Lower leg skin (tissue), 4 donors: Measurements from ENCODE around the gene OR51G1. TPM values are rescaled to one million over a fixed set of nuclear protein-coding genes. Genes with fewer than 3 reads are reported as not detected.
"Not testable (repeated sequence)": the region's sequence is repeated elsewhere in the genome, so short reads cannot be mapped to it uniquely, and the experiment has no call there.

ENCODE experiments used
- DNase-seq, 2 donors: peaks; one replicate each; pipeline ENCODE4 v3.0.0-alpha.2; 2019; ENCODE audit warnings: low spot score in 2 of 2
- H3K4me3 ChIP-seq: fragments of 200-600 bp; sonication (generic); 2 replicates; pipeline ENCODE4 v1.5.1; 2017; ENCODE audit warnings: mild to moderate bottlenecking, low read depth; ENCODE audit not compliant: poor library complexity, severe bottlenecking
- POLR2A ChIP-seq, 2 donors: fragments of 450-650 bp; IDR thresholded peaks; one replicate each; pipeline ENCODE4 v1.6.1; 2016 to 2017; ENCODE audit warnings: antibody characterized with exemption in 2 of 2, mild to moderate bottlenecking in 1 of 2, moderate library complexity in 1 of 2
- WGBS, 2 donors: methylation state at CpG; one replicate each; pipeline ENCODE4 v1.1.5; 2018; 5-methylcytosine and 5-hydroxymethylcytosine counted together
- intact Hi-C: fragments of 100-400 bp; cut with DNase I; formaldehyde crosslinking; loops from one replicate; pipeline ENCODE4 v1.15.0; 2023; ENCODE audit warnings: low total_unique reads
- total RNA-seq, 4 donors: library from RNA; depleted of rRNA; stranded (reverse); fragments of >200 nt; gene quantifications; one replicate each; pipeline ENCODE4 v1.1.0, GENCODE V29; 2016
- TF ChIP-seq, protein P1 (sequence below), 3 donors: fragments of 450-650 bp; IDR thresholded peaks; one replicate each; pipeline ENCODE4 v1.5.1; 2016; ENCODE audit warnings: antibody characterized with exemption in 3 of 3, mild to moderate bottlenecking in 3 of 3, moderate library complexity in 2 of 3

Gene OR51G1, protein sequence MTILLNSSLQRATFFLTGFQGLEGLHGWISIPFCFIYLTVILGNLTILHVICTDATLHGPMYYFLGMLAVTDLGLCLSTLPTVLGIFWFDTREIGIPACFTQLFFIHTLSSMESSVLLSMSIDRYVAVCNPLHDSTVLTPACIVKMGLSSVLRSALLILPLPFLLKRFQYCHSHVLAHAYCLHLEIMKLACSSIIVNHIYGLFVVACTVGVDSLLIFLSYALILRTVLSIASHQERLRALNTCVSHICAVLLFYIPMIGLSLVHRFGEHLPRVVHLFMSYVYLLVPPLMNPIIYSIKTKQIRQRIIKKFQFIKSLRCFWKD
- not detected for total RNA-seq

DNA sequence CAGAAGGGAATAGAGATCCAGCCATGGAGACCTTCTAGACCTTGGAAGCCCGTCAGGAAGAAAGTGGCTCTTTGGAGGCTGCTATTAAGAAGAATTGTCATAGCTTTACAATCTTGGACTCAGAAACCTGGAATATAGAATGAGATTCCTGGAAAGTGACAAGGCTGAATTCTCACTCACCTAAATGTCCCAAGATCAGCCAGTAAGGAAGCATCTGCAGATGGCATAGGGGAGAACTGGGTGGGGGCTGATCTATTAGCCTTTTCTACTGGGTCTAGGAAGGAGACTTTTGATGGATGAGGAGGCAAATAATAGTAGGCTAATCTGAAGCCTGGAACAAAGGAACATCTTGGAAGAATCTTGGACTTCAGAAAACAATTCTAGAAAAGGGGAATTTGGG, at the start of gene OR51G1:
Gene OR51G1, minus strand, starts transcription at position 101 of the 400 bp plus-strand sequence. Its CDS starts 0 bp downstream, at position 101.
- no peak within 1 kb of the TSS for H3K4me3 ChIP-seq
- DNase-seq: no peak
- intact Hi-C loops: no loop called here
- 81 to 89% methylated on average over 1 of the region's 1 CpG for whole genome bisulfite sequencing, 2 donors
- TF ChIP-seq, protein P1, sequence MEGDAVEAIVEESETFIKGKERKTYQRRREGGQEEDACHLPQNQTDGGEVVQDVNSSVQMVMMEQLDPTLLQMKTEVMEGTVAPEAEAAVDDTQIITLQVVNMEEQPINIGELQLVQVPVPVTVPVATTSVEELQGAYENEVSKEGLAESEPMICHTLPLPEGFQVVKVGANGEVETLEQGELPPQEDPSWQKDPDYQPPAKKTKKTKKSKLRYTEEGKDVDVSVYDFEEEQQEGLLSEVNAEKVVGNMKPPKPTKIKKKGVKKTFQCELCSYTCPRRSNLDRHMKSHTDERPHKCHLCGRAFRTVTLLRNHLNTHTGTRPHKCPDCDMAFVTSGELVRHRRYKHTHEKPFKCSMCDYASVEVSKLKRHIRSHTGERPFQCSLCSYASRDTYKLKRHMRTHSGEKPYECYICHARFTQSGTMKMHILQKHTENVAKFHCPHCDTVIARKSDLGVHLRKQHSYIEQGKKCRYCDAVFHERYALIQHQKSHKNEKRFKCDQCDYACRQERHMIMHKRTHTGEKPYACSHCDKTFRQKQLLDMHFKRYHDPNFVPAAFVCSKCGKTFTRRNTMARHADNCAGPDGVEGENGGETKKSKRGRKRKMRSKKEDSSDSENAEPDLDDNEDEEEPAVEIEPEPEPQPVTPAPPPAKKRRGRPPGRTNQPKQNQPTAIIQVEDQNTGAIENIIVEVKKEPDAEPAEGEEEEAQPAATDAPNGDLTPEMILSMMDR (IDR thresholded peaks at IDR 0.05): no peak
- no peak for TF ChIP-seq POLR2A (IDR thresholded peaks at IDR 0.05)

DNA sequence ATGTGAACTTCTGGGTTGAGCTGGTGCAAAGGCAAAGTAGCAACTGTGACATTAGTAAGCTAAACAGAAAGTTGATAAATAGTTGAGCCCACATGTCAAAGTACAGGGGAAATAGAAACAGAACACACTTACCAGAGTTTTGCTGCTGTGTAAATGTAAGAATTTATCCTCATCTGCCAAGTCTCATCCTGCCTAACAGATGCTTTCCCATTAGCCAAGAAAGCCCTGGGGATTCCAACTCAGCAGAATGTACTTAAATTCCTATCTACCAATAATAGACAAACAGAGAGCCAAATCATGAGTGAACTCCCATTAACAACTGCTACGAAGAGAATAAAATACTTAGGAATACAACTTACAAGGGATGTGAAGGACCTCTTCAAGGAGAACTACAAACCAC, 38.7 kb upstream of the OR51G1 start:
- no peak for TF ChIP-seq POLR2A (IDR thresholded peaks at IDR 0.05)
- TF ChIP-seq, protein P1 (IDR thresholded peaks at IDR 0.05): no peak
- intact Hi-C loops: no loop called here
- DNase-seq: no peak
- no peak overlapping the region for H3K4me3 ChIP-seq
- WGBS, 2 donors: 53 to 77% methylated on average over 1 of the region's 1 CpG

DNA sequence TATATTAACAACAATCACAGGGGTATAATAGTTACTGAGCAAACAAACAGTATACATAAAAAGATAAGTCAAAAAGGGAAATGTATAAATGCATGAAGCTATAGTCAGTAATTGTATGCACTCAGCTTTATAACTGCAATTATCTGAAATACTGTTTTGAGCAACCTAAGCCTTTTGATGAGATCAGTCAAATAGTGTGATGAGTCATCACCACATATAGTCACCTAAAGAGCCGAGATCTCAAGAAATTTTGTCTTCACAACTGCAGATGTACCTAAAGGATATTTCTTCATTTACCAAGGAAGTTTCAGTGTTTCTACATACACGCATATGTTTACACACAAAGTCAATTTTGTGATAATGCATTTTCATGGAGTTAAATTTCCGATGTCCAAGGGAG, 36.7 kb upstream of the OR51G1 start:
- 82 to 89% methylated on average over 3 of the region's 3 CpGs for WGBS, 2 donors
- intact Hi-C loops: no loop called here
- DNase-seq: no peak
- no peak for TF ChIP-seq POLR2A (IDR thresholded peaks at IDR 0.05)
- TF ChIP-seq, protein P1 (IDR thresholded peaks at IDR 0.05): no peak
- no peak overlapping the region for H3K4me3 ChIP-seq

DNA sequence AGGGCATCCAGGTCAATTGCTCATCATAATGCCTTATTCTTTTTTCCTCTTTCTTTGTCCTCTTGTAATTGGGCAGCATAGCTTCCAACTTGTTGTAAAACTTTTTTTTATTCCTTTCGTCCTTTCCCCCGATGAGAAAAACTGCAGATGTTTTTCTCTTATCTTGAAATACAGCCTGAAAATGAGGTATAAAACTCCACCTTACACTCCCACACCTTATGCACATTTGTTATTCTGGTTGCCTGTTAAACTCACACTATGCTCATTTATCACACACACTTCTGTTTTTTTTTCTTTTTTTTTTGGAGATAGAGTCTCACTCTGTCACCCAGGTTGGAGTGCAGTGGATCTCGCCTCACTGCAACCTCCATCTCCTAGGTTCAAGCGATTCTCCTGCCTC, 33.3 kb upstream of the OR51G1 start:
- intact Hi-C loops: no loop called here
- TF ChIP-seq, protein P1 (IDR thresholded peaks at IDR 0.05): no peak
- no peak for TF ChIP-seq POLR2A (IDR thresholded peaks at IDR 0.05)
- WGBS, 2 donors: 89 to 92% methylated on average over 4 of the region's 4 CpGs
- H3K4me3 ChIP-seq: no peak overlapping the region
- no peak for DNase-seq

DNA sequence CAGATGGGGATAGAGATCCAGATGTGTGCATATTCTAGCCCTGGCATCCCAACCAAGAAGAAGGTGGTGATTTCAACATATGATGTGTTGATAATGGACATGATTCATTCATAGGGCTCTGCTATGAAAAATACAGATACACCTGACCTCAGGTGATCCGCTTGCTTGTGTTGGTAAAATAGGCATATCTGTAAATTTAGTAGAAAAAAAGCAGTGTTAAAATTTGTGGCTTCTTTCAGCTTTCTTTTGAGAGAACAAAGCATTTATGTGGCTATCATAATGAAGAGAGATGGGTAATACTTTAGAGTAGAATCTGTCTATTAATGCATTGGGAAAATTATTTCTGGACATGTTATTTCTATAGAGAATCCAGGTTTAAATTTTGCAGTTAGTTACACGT, 31.5 kb upstream of the OR51G1 start, which contains the start of gene OR51A2:
Gene OR51A2, minus strand, starts transcription at position 101 of the 400 bp plus-strand sequence. Its CDS starts 0 bp downstream, at position 101.
- H3K4me3 ChIP-seq, intact Hi-C loops, DNase-seq: not testable (repeated sequence)
- WGBS, 2 donors: 63 to 69% methylated on average over 2 of the region's 2 CpGs

DNA sequence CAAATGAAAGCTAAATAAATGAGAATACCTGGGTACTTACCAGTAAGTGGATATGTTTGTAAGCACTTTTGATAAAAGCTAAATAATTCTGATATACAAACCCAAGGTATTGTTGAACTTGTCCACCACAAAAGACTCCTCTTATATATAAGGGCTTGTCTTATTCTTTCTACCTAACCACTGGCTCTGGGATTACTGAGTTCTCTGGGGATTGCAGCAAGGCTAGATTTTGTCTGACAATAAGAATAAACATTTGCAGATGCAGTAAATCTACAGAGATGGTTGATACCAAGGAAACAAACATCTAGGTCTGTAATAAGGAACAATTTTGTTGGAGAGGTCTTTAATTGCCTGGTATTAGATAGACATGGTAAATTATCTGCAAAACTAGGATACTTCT, 23.4 kb upstream of the OR51G1 start, which contains the start of gene OR51A4:
Gene OR51A4, minus strand, starts transcription at position 101 of the 400 bp plus-strand sequence. CDS start 505 bp downstream, outside the sequence.
- no peak for DNase-seq
- no peak within 1 kb of the TSS for H3K4me3 ChIP-seq
- intact Hi-C loops: no loop called here
- TF ChIP-seq, protein P1 (IDR thresholded peaks at IDR 0.05): no peak
- TF ChIP-seq POLR2A (IDR thresholded peaks at IDR 0.05): no peak
